ENCODE results near the gene RNASET2. TPM values are rescaled to one million over a fixed set of nuclear protein-coding genes. Genes with fewer than 3 reads are reported as not detected.

The RNASET2 gene
- total and polyA plus RNA-seq, 2 of the 13 experiments (the other 11 are each of a cell fraction or from before 2014, with no cell fraction given), result 44.6 to 597 TPM

DNA sequence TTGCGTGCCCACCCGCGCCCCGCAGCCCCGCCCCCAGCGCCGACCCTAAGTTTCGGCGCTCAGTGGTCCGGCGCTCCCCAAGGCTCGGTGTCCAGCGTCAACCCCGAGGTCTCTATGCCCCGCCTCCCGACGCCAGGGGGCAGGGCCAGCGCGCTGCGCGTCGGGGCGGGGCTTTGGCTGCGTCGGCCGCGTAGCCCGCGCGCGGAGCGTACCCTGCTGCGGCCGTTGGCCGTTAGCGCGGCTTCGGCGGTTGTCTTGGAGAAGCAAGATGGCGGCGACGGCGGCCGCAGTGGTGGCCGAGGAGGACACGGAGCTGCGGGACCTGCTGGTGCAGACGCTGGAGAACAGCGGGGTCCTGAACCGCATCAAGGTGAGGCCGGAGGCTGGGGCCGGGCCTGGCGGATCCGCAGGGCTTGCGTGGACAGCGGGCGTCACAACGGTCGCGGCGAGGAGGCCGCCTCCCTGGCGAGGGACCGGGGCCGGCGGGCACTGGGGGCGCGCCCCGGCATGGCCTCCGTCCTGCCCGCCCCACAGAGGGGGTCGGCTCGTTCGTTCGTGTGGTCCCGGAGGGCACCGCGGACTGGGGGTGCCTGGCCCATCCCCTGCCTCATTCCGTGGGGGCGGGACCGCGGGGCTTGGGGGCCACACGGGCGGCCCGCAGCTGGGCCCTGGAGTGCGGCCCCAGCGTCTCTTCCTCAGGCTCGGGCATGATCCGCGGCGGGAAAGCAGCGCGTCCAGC lies 43.0 kb upstream of the RNASET2 start, which contains the start of gene CEP43 (continued):
- TF ChIP-seq TFDP2 (CRISPR knock-in tag; IDR thresholded peaks at IDR 0.05) (peak; percentile 95), TAF1 (CRISPR knock-in tag; IDR thresholded peaks at IDR 0.05) (peak; percentile 96), SOX5 (CRISPR knock-in tag; IDR thresholded peaks at IDR 0.05; ENCODE audit: borderline replicate concordance) (peak; percentile 46), SP5 (CRISPR knock-in tag; IDR thresholded peaks at IDR 0.05; ENCODE audit: borderline replicate concordance, low read depth) (peak; percentile 80; the same call in 1 of the 2 replicates), ZNF549 (CRISPR knock-in tag; IDR thresholded peaks at IDR 0.05) (no peak), GATAD2A (CRISPR knock-in tag; IDR thresholded peaks at IDR 0.05) (0 out of 2 replicates have a peak, but pooled peaks have one; percentile 14), ZNF629 (CRISPR knock-in tag; conservative IDR thresholded peaks at IDR 0.05) (0 out of 2 replicates have a peak, but pooled peaks have one; percentile 5), SAP130 (CRISPR knock-in tag; IDR thresholded peaks at IDR 0.05; ENCODE audit: low read depth) (peak; percentile 91), ZMYM4 (CRISPR knock-in tag; IDR thresholded peaks at IDR 0.05) (peak; percentile 94), ZNF609 (CRISPR knock-in tag; IDR thresholded peaks at IDR 0.05; ENCODE audit: borderline replicate concordance) (no peak; the same call in 1 of the 2 replicates), RXRB (CRISPR knock-in tag; IDR thresholded peaks at IDR 0.05; ENCODE audit: borderline replicate concordance) (0 out of 2 replicates have a peak, but pooled peaks have one; percentile 30), TP53 (CRISPR knock-in tag; conservative IDR thresholded peaks at IDR 0.05) (no peak; the same call in 1 of the 2 replicates), POLR2G (IDR thresholded peaks at IDR 0.05; ENCODE audit: low read depth, low read length) (peak; percentile 96), TBX2 (CRISPR knock-in tag; IDR thresholded peaks at IDR 0.05; ENCODE audit: borderline replicate concordance) (peak; percentile 77), ZNF17 (CRISPR knock-in tag; IDR thresholded peaks at IDR 0.05) (0 out of 2 replicates have a peak, but pooled peaks have one; percentile 51), SATB2 (CRISPR knock-in tag; IDR thresholded peaks at IDR 0.05) (0 out of 2 replicates have a peak, but pooled peaks have one; percentile 86), REPIN1 (CRISPR knock-in tag; IDR thresholded peaks at IDR 0.05; ENCODE audit: borderline replicate concordance, low read depth) (peak; percentile 73), KLF6 (CRISPR knock-in tag; IDR thresholded peaks at IDR 0.05) (peak; percentile 90), ZNF543 (CRISPR knock-in tag; IDR thresholded peaks at IDR 0.05) (peak; percentile 34; the same call in 1 of the 2 replicates), ZNF3 (CRISPR knock-in tag; IDR thresholded peaks at IDR 0.05) (no peak), KLF12 (CRISPR knock-in tag; IDR thresholded peaks at IDR 0.05; ENCODE audit: borderline replicate concordance) (peak; percentile 47; the same call in 1 of the 2 replicates)
- TF ChIP-seq, protein P1, sequence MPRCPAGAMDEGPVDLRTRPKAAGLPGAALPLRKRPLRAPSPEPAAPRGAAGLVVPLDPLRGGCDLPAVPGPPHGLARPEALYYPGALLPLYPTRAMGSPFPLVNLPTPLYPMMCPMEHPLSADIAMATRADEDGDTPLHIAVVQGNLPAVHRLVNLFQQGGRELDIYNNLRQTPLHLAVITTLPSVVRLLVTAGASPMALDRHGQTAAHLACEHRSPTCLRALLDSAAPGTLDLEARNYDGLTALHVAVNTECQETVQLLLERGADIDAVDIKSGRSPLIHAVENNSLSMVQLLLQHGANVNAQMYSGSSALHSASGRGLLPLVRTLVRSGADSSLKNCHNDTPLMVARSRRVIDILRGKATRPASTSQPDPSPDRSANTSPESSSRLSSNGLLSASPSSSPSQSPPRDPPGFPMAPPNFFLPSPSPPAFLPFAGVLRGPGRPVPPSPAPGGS (CRISPR knock-in tag; IDR thresholded peaks at IDR 0.05), result peak; percentile 97
- TF ChIP-seq, protein P2, sequence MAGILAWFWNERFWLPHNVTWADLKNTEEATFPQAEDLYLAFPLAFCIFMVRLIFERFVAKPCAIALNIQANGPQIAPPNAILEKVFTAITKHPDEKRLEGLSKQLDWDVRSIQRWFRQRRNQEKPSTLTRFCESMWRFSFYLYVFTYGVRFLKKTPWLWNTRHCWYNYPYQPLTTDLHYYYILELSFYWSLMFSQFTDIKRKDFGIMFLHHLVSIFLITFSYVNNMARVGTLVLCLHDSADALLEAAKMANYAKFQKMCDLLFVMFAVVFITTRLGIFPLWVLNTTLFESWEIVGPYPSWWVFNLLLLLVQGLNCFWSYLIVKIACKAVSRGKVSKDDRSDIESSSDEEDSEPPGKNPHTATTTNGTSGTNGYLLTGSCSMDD (CRISPR knock-in tag; IDR thresholded peaks at IDR 0.05), result no peak

All from HepG2 (cell line).